Hematopoietic multipotent progenitor cell treated with erythropoietin and hydrocortisone succinate and interleukin-3 and kit ligand, for 17 days (in vitro differentiated cells): ENCODE data around the gene KIN.
"Not testable (repeated sequence)": the region's sequence is repeated elsewhere in the genome, so short reads cannot be mapped to it uniquely, and the experiment has no call there.

Experiments used
- DNase-seq: peaks from one replicate; pipeline ENCODE4 v3.0.0-alpha.2; 2015; ENCODE audit warnings: low spot score

The KIN gene

GRCh38 chr10:7787857-7788638 is at the start of gene KIN, which contains the start of gene ATP5F1C:
Gene KIN (minus strand): TSS chr10:7787993. CDS start chr10:7787933, 60 bp downstream.
Gene ATP5F1C (plus strand): TSS chr10:7788177. CDS start chr10:7788208, 31 bp downstream.
- peak; percentile 98 for DNase-seq

- no peak for DNase-seq
These were observed 48.8 kb upstream of the KIN start for GRCh38 chr10:7836571-7836970.

- no peak for DNase-seq
These were observed 46.5 kb upstream of the KIN start for GRCh38 chr10:7834262-7834661.

GRCh38 chr10:7833210-7833609 is 45.4 kb upstream of the KIN start:
- DNase-seq: no peak

GRCh38 chr10:7832060-7832459 is 44.3 kb upstream of the KIN start:
- no peak for DNase-seq

- DNase-seq: no peak
These were observed 41.6 kb upstream of the KIN start for GRCh38 chr10:7829289-7829834.

- DNase-seq: no peak
These were observed 39.2 kb upstream of the KIN start for GRCh38 chr10:7826971-7827370.

GRCh38 chr10:7824251-7824650 is 36.5 kb upstream of the KIN start:
- no peak for DNase-seq

- peak; percentile 62 for DNase-seq
These were observed 31.3 kb upstream of the KIN start for GRCh38 chr10:7819121-7819460.

- peak; percentile 92 for DNase-seq
These were observed 30.7 kb upstream of the KIN start, which contains the start of gene TAF3 for GRCh38 chr10:7818295-7819120. Gene TAF3 (plus strand): TSS chr10:7818505. CDS start chr10:7818710, 205 bp downstream.

GRCh38 chr10:7817984-7818294 is 30.1 kb upstream of the KIN start:
- no peak for DNase-seq

- no peak for DNase-seq
These were observed 29.8 kb upstream of the KIN start for GRCh38 chr10:7817576-7817975.

- DNase-seq: no peak
These were observed 25.7 kb upstream of the KIN start for GRCh38 chr10:7813481-7813880.

GRCh38 chr10:7811743-7812142 is 23.9 kb upstream of the KIN start:
- DNase-seq: not testable (repeated sequence)

- no peak for DNase-seq
These were observed 23.2 kb upstream of the KIN start for GRCh38 chr10:7811000-7811399.

- no peak for DNase-seq
These were observed 22.6 kb upstream of the KIN start for GRCh38 chr10:7810443-7810842.

GRCh38 chr10:7808686-7809267 is 21.0 kb upstream of the KIN start:
- no peak for DNase-seq

GRCh38 chr10:7804741-7805140 is 16.9 kb upstream of the KIN start:
- DNase-seq: no peak

GRCh38 chr10:7804216-7804615 is 16.4 kb upstream of the KIN start:
- no peak for DNase-seq

GRCh38 chr10:7802606-7803005 is 14.8 kb upstream of the KIN start:
- DNase-seq: no peak

GRCh38 chr10:7797582-7797981 is 9.8 kb upstream of the KIN start:
- DNase-seq: no peak

GRCh38 chr10:7795605-7796004 is 7.8 kb upstream of the KIN start:
- DNase-seq: no peak
